GM18517 (cell line): ENCODE results near the gene CYS1.
"Not testable (repeated sequence)": the region's sequence is repeated elsewhere in the genome, so short reads cannot be mapped to it uniquely, and the experiment has no call there.

ENCODE experiments used
- ATAC-seq: cut with Tn5 transposase; IDR thresholded peaks from one replicate; pipeline ENCODE4 v1.9.1; 2021; ENCODE audit warnings: mild to moderate bottlenecking, moderate library complexity; ENCODE audit not compliant: unreplicated experiment

CYS1 gene

GRCh38 chr2:10032746-10033105 is 47.5 kb downstream of the CYS1 start:
- no peak for ATAC-seq

GRCh38 chr2:10031886-10032745 is 48.1 kb downstream of the CYS1 start:
- ATAC-seq: no peak

- ATAC-seq: not testable (repeated sequence)
These were observed 49.4 kb downstream of the CYS1 start for GRCh38 chr2:10030798-10031197.

- ATAC-seq: no peak
These were observed 49.9 kb downstream of the CYS1 start for GRCh38 chr2:10030311-10030736.

- ATAC-seq: no peak
These were observed 50.4 kb downstream of the CYS1 start for GRCh38 chr2:10029875-10030223.

GRCh38 chr2:10028988-10029874 is 51.0 kb downstream of the CYS1 start:
- no peak for ATAC-seq

GRCh38 chr2:10028407-10028987 is 51.7 kb downstream of the CYS1 start:
- ATAC-seq: no peak

GRCh38 chr2:10027660-10028330 is 52.4 kb downstream of the CYS1 start:
- ATAC-seq: no peak

GRCh38 chr2:10026940-10027569 is 53.2 kb downstream of the CYS1 start:
- ATAC-seq: no peak

- no peak for ATAC-seq
These were observed 57.1 kb downstream of the CYS1 start for GRCh38 chr2:10022966-10023662.

GRCh38 chr2:10022445-10022844 is 57.8 kb downstream of the CYS1 start:
- no peak for ATAC-seq

GRCh38 chr2:10022041-10022421 is 58.2 kb downstream of the CYS1 start:
- no peak for ATAC-seq

GRCh38 chr2:10019602-10020400 is 60.4 kb downstream of the CYS1 start:
- ATAC-seq: no peak

- ATAC-seq: no peak
These were observed 61.0 kb downstream of the CYS1 start for GRCh38 chr2:10019174-10019573.

GRCh38 chr2:10017313-10017941 is 62.8 kb downstream of the CYS1 start:
- ATAC-seq: no peak

GRCh38 chr2:10016802-10017258 is 63.4 kb downstream of the CYS1 start:
- ATAC-seq: no peak

GRCh38 chr2:10016001-10016801 is 64.0 kb downstream of the CYS1 start:
- no peak for ATAC-seq
